GM21447 (cell line): ENCODE results near the gene DBP.

Experiments used
- ATAC-seq: cut with Tn5 transposase; IDR thresholded peaks from one replicate; pipeline ENCODE4 v1.9.1; 2021; ENCODE audit not compliant: unreplicated experiment

Gene DBP

DNA sequence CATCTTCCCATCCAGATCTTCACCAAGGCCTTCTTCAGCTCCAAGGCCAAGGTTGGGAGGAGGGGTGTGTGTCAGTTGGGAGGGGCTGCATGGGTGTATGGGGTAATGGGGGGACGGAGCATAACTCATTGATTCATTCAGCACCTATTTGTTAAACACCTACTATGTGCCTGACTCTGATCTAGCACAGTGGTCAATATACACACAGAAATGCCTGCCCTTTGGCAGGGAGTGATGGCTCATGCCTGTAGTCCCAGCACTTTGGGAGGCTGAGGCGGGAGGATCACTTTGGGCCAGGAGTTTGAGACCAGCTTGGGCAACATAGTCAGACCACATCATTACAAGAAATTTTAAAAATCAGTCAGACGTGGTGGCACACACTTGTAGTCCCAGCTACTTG, 49.8 kb downstream of the DBP start:
- no peak for ATAC-seq

DNA sequence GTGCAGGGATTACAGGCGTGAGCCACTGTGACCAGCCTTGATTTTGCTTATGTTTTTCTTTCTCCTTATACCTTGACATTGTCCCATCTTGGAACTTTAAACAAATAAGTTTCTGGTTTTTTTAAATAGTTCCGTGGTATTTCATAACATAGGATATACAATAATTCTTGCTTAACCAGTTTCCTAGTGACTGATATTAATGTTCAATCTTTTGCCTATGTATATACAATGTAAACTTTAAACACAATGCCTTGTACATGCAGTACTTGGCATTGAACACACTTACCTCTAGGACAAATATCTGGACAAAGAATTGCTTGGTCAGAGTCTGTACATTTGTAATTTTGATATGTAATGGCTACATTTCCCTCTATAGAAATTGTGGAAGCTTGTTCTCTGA, 55.0 kb downstream of the DBP start:
- no peak for ATAC-seq
